Psoas muscle (tissue), 8 donors: ENCODE data around the gene CYP4A22. TPM values are rescaled to one million over a fixed set of nuclear protein-coding genes. Genes with fewer than 3 reads are reported as not detected.
"Not testable (repeated sequence)": the region's sequence is repeated elsewhere in the genome, so short reads cannot be mapped to it uniquely, and the experiment has no call there.

Experiments used
- ATAC-seq, 4 donors: fragments of 200-7000 bp; cut with Tn5 transposase; one replicate each; pipeline ENCODE4 v1.9.1; 2020; ENCODE audit warnings: moderate library complexity in 3 of 4, mild to moderate bottlenecking in 2 of 4
- DNase-seq, 2 donors: peaks; one replicate each; pipeline ENCODE4 v3.0.0-alpha.2; 2020
- H3K27ac ChIP-seq: fragments of 200-600 bp; one replicate; pipeline ENCODE4 v1.8.0; 2022
- H3K27me3 ChIP-seq, 3 donors: fragments of 200-600 bp in 1 of 3; one replicate each; pipeline versions ENCODE4 v1.6.1 to v1.8.0; 2013 to 2022; ENCODE audit warnings: low read length in 2 of 3, mild to moderate bottlenecking in 2 of 3, moderate library complexity in 1 of 3; ENCODE audit not compliant: insufficient read depth in 3 of 3
- H3K36me3 ChIP-seq, 2 donors: fragments of 200-600 bp in 1 of 2; one replicate each; pipeline versions ENCODE4 v1.6.1 to v1.8.0; 2013 to 2022; ENCODE audit warnings: low read depth in 1 of 2, mild to moderate bottlenecking in 1 of 2, moderate library complexity in 1 of 2; ENCODE audit not compliant: insufficient read depth in 1 of 2
- H3K4me1 ChIP-seq: fragments of 200-600 bp; one replicate; pipeline ENCODE4 v1.8.0; 2022
- H3K4me3 ChIP-seq: fragments of 200-600 bp; one replicate; pipeline ENCODE4 v1.8.0; 2022; ENCODE audit warnings: mild to moderate bottlenecking
- H3K9me3 ChIP-seq: fragments of 200-600 bp; one replicate; pipeline ENCODE4 v1.8.0; 2022
- CTCF ChIP-seq: fragments of 200-600 bp; IDR thresholded peaks from one replicate; pipeline ENCODE4 v1.8.0; 2022; ENCODE audit warnings: antibody characterized with exemption
- WGBS, 3 donors: extraction: QIAGEN DNeasy Blood & Tissue Kit; methylation state at CpG; one replicate each; pipeline versions ENCODE4 v1.1.6 to v1.1.7; 2013; 5-methylcytosine and 5-hydroxymethylcytosine counted together
- intact Hi-C, 2 donors: fragments of 100-400 bp; cut with DNase I; formaldehyde crosslinking; loops; one replicate each; pipeline versions ENCODE4 v1.11.0 to v1.14.2; 2022
- polyA plus RNA-seq, 3 donors: library from polyadenylated mRNA; stranded (reverse); fragments of 200-250 nt; gene quantifications; one replicate each; pipeline ENCODE4 v1.2.3, GENCODE V29; 2013
- total RNA-seq, 4 donors: library from RNA; stranded (reverse); fragmentation: NEBNext Ultra II Directional in 2 of 4; extraction: Animal tissue kit (Norgen Biotek cat#: 25700) in 2 of 4; gene quantifications; one replicate each; pipeline versions ENCODE4 v1.2.1 to v1.2.4, GENCODE V29; 2021 to 2023
- donor health status: healthy with polysubstance abuse.
- donor health status: DM: no; HTN: no; CAD: no; lungs with moderate emphysema.
- donor health status: Bipolar disorder and iron deficiency.
- donor health status: healthy.
- donor health status: DM: yes; HTN: yes; CAD: no.
- donor health status: DM: no; HTN: no; CAD: no.
- donor health status: DM: no; HTN: no; CAD: no.
- donor health status: DM: yes; HTN: yes; CAD: no.

CYP4A22 gene
- total and polyA plus RNA-seq, 7 donors, result 0.03 to 0.04 TPM; not detected in 5

DNA sequence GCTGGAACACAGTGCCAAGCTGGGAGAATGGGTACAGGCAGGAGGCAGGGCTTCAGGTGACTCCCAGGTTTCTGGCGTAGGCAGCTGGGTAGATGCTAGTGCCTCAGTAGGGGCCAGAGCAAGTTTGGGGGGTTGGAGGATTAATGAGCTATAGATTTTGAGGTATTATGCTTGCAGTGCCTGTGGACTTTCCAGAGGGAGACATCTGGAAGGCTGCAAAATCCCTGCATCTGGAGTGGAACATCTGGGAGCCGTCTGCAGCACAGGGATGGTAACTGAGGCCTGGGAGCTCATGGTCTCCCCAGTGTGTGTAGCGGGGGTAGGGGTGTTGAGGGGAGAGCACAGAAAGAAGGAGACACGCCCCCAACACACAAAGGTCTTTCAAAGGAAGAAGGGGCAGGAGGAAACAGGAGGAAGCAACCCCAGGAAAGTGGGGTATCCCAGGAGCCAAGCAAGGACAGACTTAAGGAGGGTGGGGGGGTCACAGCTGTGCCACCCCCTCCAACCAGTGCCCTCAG lies 54.8 kb downstream of the CYP4A22 start:
- WGBS, 3 donors, result 73 to 78% (median 77%) methylated on average over 3 to 4 of the region's 4 CpGs
- intact Hi-C loops, result loop anchor here (5.0 kb wide), 4 partner anchors 70 to 235 kb away; partner anchors contain the start of gene CMPK1 (in 1 of the 2)
- Histone ChIP-seq H3K27ac (no peak overlapping the region), H3K36me3 (no peaks in the 10 kb centered on the region), H3K9me3 (no peaks in the 10 kb centered on the region), H3K4me1 (peaks cover 15% of the 10 kb centered on the region), H3K4me3 (no peak overlapping the region), H3K27me3 (peaks cover 0 to 3% (median 0%) of the 10 kb centered on the region in 3 donors)
- ATAC-seq (no peak), DNase-seq (peak in 1 of 2 donors; percentile 14)
- TF ChIP-seq CTCF, result no peak

GRCh38 chr1:47192458-47193384 lies 55.5 kb downstream of the CYP4A22 start:
- Histone ChIP-seq H3K9me3 (no peaks in the 10 kb centered on the region), H3K36me3 (no peaks in the 10 kb centered on the region), H3K4me1 (peaks cover 15% of the 10 kb centered on the region), H3K4me3 (no peak overlapping the region), H3K27me3 (peaks cover 0 to 3% (median 0%) of the 10 kb centered on the region in 3 donors), H3K27ac (no peak overlapping the region)
- TF ChIP-seq CTCF, result peak; percentile 94
- DNase-seq (peak; percentile 77 to 88), ATAC-seq (peak; percentile 36 to 49 (median 40))
- WGBS, 3 donors, result 6 to 9% (median 8%) methylated on average over 10 of the region's 10 CpGs
- intact Hi-C loops, result loop anchor here (5.0 kb wide), 4 partner anchors 70 to 235 kb away; partner anchors contain the start of gene CMPK1 (in 1 of the 2)

- H3K4me3 ChIP-seq, ATAC-seq, H3K9me3 ChIP-seq, DNase-seq, H3K36me3 ChIP-seq, H3K27me3 ChIP-seq, H3K27ac ChIP-seq: not testable (repeated sequence)
- intact Hi-C loops, result loop anchor here (5.0 kb wide), 4 partner anchors 69 to 234 kb away; partner anchors contain the start of gene CMPK1 (in 1 of the 2)
- WGBS, 3 donors, result 87 to 89% (median 88%) methylated on average over 10 of the region's 10 CpGs
- peaks cover 15% of the 10 kb centered on the region for H3K4me1 ChIP-seq
These were observed 56.3 kb downstream of the CYP4A22 start for GRCh38 chr1:47193496-47193895.

DNA sequence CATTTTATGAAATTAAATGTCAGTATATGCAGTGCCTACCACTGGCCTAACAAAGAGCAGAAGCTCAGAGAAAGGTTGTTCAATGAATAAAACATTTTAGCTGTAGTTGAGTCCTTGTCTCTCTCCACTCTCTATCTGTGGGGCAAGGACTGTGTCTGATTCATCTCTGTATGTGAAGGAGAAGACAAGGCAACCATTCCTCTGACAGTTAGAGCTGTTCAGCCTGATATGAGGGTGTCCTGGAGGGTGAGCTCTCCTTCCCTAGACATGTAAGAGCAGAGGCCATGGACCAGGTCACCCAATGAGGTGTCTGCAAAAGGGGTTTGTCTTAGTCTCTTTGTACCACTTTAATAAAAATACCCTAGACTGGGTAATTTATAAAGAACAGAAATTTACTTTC lies 57.1 kb downstream of the CYP4A22 start:
- Histone ChIP-seq H3K27me3 (peaks cover 0 to 10% (median 0%) of the 10 kb centered on the region in 3 donors), H3K36me3 (no peaks in the 10 kb centered on the region), H3K9me3 (no peaks in the 10 kb centered on the region), H3K4me3 (no peak overlapping the region), H3K4me1 (peaks cover 15% of the 10 kb centered on the region), H3K27ac (no peak overlapping the region)
- TF ChIP-seq CTCF, result no peak
- no peak for ATAC-seq
- intact Hi-C loops, result loop anchor here (5.0 kb wide), 4 partner anchors 68 to 233 kb away; partner anchors contain the start of gene CMPK1 (in 1 of the 2)
- no peak for DNase-seq

- H3K36me3 ChIP-seq, H3K9me3 ChIP-seq, H3K27ac ChIP-seq, DNase-seq, intact Hi-C loops, ATAC-seq, H3K4me3 ChIP-seq, H3K4me1 ChIP-seq: not testable (repeated sequence)
- H3K27me3 ChIP-seq, result peaks cover 0 to 10% (median 0%) of the 10 kb centered on the region in 3 donors
- WGBS, 3 donors, result 64 to 86% (median 85%) methylated on average over 9 of the region's 9 CpGs
These were observed 58.7 kb downstream of the CYP4A22 start for GRCh38 chr1:47195981-47196380.
